Measurements from ENCODE around the gene LRRC72. TPM values are rescaled to one million over a fixed set of nuclear protein-coding genes. Genes with fewer than 3 reads are reported as not detected.

Gene LRRC72
- total and polyA plus RNA-seq, 9 of the 15 experiments (the other 6 are each of a cell fraction or from before 2014, with no cell fraction given), result 0.10 TPM; not detected in 8

DNA sequence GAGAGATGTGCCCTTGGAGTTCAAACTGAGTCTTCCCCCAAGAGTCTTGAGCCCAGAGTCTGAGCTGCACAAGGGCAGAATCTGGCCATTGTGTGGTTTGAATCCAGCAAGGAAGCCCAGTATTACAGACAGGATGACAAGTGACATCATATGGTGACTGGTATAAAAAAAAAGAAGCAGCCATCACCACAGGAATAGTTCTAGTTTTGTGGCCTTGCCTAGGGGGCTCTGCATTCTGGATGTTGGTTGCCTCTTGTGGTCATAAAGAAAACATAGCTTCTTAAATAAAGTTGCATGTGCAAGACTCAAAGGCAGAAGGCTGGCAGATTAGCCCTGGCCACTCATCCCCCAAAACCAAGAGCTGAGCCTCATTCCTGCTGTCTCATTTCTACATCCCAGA lies 16.8 kb upstream of the LRRC72 start (continued):
- TF ChIP-seq, protein P1, sequence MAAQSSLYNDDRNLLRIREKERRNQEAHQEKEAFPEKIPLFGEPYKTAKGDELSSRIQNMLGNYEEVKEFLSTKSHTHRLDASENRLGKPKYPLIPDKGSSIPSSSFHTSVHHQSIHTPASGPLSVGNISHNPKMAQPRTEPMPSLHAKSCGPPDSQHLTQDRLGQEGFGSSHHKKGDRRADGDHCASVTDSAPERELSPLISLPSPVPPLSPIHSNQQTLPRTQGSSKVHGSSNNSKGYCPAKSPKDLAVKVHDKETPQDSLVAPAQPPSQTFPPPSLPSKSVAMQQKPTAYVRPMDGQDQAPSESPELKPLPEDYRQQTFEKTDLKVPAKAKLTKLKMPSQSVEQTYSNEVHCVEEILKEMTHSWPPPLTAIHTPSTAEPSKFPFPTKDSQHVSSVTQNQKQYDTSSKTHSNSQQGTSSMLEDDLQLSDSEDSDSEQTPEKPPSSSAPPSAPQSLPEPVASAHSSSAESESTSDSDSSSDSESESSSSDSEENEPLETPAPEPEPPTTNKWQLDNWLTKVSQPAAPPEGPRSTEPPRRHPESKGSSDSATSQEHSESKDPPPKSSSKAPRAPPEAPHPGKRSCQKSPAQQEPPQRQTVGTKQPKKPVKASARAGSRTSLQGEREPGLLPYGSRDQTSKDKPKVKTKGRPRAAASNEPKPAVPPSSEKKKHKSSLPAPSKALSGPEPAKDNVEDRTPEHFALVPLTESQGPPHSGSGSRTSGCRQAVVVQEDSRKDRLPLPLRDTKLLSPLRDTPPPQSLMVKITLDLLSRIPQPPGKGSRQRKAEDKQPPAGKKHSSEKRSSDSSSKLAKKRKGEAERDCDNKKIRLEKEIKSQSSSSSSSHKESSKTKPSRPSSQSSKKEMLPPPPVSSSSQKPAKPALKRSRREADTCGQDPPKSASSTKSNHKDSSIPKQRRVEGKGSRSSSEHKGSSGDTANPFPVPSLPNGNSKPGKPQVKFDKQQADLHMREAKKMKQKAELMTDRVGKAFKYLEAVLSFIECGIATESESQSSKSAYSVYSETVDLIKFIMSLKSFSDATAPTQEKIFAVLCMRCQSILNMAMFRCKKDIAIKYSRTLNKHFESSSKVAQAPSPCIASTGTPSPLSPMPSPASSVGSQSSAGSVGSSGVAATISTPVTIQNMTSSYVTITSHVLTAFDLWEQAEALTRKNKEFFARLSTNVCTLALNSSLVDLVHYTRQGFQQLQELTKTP (IDR thresholded peaks at IDR 0.05; ENCODE audit: low read depth in 1 of 2, partially characterized antibody in 2 of 2), result no peak
- TF ChIP-seq, protein P2, sequence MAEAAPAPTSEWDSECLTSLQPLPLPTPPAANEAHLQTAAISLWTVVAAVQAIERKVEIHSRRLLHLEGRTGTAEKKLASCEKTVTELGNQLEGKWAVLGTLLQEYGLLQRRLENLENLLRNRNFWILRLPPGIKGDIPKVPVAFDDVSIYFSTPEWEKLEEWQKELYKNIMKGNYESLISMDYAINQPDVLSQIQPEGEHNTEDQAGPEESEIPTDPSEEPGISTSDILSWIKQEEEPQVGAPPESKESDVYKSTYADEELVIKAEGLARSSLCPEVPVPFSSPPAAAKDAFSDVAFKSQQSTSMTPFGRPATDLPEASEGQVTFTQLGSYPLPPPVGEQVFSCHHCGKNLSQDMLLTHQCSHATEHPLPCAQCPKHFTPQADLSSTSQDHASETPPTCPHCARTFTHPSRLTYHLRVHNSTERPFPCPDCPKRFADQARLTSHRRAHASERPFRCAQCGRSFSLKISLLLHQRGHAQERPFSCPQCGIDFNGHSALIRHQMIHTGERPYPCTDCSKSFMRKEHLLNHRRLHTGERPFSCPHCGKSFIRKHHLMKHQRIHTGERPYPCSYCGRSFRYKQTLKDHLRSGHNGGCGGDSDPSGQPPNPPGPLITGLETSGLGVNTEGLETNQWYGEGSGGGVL (CRISPR knock-in tag; IDR thresholded peaks at IDR 0.05), result no peak
- TF ChIP-seq, protein P3, sequence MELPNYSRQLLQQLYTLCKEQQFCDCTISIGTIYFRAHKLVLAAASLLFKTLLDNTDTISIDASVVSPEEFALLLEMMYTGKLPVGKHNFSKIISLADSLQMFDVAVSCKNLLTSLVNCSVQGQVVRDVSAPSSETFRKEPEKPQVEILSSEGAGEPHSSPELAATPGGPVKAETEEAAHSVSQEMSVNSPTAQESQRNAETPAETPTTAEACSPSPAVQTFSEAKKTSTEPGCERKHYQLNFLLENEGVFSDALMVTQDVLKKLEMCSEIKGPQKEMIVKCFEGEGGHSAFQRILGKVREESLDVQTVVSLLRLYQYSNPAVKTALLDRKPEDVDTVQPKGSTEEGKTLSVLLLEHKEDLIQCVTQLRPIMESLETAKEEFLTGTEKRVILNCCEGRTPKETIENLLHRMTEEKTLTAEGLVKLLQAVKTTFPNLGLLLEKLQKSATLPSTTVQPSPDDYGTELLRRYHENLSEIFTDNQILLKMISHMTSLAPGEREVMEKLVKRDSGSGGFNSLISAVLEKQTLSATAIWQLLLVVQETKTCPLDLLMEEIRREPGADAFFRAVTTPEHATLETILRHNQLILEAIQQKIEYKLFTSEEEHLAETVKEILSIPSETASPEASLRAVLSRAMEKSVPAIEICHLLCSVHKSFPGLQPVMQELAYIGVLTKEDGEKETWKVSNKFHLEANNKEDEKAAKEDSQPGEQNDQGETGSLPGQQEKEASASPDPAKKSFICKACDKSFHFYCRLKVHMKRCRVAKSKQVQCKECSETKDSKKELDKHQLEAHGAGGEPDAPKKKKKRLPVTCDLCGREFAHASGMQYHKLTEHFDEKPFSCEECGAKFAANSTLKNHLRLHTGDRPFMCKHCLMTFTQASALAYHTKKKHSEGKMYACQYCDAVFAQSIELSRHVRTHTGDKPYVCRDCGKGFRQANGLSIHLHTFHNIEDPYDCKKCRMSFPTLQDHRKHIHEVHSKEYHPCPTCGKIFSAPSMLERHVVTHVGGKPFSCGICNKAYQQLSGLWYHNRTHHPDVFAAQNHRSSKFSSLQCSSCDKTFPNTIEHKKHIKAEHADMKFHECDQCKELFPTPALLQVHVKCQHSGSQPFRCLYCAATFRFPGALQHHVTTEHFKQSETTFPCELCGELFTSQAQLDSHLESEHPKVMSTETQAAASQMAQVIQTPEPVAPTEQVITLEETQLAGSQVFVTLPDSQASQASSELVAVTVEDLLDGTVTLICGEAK (IDR thresholded peaks at IDR 0.05), result 0 out of 2 replicates have a peak, but pooled peaks have one; percentile 19
- TF ChIP-seq, protein P3 (CRISPR knock-in tag; IDR thresholded peaks at IDR 0.05), result no peak
- TF ChIP-seq, protein P4, sequence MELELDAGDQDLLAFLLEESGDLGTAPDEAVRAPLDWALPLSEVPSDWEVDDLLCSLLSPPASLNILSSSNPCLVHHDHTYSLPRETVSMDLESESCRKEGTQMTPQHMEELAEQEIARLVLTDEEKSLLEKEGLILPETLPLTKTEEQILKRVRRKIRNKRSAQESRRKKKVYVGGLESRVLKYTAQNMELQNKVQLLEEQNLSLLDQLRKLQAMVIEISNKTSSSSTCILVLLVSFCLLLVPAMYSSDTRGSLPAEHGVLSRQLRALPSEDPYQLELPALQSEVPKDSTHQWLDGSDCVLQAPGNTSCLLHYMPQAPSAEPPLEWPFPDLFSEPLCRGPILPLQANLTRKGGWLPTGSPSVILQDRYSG (tag; conservative IDR thresholded peaks at IDR 0.05; ENCODE audit: low read depth), result no peak
- TF ChIP-seq, protein P5, sequence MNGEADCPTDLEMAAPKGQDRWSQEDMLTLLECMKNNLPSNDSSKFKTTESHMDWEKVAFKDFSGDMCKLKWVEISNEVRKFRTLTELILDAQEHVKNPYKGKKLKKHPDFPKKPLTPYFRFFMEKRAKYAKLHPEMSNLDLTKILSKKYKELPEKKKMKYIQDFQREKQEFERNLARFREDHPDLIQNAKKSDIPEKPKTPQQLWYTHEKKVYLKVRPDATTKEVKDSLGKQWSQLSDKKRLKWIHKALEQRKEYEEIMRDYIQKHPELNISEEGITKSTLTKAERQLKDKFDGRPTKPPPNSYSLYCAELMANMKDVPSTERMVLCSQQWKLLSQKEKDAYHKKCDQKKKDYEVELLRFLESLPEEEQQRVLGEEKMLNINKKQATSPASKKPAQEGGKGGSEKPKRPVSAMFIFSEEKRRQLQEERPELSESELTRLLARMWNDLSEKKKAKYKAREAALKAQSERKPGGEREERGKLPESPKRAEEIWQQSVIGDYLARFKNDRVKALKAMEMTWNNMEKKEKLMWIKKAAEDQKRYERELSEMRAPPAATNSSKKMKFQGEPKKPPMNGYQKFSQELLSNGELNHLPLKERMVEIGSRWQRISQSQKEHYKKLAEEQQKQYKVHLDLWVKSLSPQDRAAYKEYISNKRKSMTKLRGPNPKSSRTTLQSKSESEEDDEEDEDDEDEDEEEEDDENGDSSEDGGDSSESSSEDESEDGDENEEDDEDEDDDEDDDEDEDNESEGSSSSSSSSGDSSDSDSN (IDR thresholded peaks at IDR 0.05; ENCODE audit: borderline replicate concordance in 1 of 2, low read depth in 2 of 2, low read length in 2 of 2), result no peak
- TF ChIP-seq ZEB2 (IDR thresholded peaks at IDR 0.05), result no peak
- no peak for TF ChIP-seq NFRKB (IDR thresholded peaks at IDR 0.05; ENCODE audit: low read depth)
